Measurements from ENCODE around the gene CCDC77. TPM values are rescaled to one million over a fixed set of nuclear protein-coding genes. Genes with fewer than 3 reads are reported as not detected.

Gene CCDC77
- 4.9 and 5.1 TPM in 2 replicates for total RNA-seq

DNA sequence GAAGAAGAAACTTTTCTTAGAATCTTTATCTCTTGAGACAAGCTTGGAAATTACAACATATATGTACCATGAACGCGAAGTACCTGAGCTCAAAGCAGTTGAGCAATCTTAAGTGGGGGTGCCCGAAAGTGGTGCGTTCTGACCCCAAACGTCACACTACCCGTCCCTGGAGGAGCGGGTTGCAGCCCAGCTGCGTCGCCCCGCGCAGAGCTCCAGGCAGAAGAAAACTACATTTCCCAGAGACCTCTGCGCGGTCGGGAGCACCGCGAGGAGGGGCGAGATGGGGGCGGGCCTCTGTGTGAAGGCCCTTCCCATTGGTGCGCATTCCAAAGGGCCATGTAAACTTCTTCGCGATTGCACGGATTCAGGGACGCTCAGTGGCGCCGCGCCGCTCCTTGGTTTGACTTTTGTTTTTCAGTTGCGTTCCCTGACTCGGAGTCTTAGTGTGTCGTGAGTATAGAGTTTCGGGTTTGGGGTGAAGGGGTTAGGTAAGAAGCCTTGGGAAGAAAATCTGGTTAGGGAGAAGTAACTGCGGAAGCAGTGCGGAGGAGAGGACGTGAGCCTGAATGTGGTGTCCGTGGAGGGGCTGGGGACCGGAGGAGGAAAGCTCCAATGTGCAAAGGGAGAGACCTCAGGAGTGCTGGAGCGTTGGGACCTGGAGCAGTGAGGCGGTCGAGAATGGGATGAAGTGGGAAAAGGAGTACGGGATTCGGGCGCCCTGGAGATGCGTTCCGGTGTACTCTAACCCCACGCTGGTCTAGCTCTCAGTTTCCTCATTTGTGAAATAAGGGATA, at the start of gene CCDC77:
Gene CCDC77 (plus strand): TSS at position 410 of the 794 bp plus-strand sequence. CDS start 7,740 bp downstream, outside the sequence.

DNA sequence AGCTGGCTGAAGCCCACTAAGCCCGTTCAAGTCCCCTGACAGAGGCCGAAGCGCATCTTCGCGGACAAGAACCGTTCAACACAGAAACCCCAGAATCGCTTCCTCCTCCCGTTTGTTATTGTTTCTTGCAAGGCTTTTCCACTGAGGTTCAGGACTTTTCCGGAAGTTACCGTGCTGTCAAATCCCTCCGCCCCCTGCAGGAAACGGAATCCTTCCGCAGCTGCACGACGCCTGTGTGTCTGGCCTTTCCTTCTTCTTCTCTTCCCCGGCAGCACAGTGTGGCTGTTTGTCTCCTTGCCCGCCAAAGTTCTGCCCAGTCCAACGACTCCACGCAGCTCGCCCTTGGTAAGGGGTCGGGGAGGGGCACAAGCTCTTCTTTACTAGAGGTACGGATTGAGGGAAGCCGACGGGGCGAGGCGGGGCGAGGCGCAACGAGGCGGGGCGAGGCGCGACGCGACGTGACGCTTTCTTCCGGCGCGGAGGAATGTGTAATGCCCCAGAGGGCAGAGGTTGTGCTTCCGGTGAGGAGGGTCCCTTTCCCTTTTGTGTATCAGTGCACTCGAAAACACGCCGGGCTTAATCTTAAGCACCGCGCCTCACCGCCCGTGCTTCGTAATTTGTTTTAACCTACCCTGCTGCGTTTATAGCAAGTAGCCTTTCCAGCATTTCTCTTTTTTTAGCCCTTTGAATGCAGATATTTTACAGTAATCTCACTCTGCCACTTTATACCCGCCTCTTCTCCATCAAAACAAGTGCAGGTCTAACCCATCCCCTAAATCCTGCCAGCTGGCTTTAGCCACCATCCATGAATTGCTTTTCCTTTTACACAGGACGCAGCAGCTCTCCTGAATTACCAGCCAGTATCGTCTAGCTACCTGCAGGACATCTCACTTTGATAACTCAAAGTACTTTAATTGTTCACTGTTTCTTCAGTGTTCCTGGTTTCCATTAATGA, 12.0 kb upstream of the CCDC77 start, which contains the start of gene KDM5A:
Gene KDM5A (minus strand): TSS at position 179 of the 955 bp plus-strand sequence. CDS start 229 bp downstream, outside the sequence.

DNA sequence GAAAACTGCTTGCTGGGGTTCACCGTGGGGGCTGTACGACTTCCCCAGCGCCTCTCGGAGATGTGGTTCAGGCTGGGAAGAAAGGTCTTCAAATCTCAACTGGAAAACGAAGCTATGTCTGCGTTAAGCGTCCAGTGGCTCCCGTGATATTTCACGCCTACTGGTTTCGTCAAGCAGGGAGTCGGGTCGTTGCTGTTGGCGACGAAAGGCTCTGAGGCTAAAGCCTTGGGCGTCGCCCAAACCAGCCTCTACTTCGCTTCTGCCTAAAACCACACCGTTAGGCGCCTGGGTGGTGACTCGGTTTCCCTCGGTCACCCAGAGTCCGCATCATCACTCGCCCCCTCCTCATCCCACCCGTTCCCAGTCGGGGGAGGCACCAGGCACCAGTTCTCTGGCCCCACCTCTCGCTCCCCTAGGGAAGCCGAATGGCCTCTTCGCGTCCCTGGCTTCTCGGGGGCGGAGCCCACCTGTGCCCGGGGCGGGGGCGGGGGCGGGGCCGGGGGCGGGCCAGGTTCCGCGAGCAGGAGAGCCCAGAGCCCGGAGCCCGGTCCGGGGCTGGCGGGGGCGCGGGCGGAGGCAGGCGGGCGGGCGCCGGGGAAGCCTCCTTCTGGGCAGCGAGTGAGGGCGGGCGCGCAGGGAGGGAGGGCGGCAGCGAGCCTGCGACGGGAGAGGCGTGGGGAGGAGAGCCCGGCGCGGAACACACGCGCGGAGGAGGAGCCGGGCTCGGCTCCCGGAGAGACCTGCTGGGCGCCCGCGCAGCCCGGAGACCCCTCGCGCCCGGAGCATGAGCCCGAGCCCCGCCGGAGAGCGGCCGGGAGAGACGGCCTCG, 58.2 kb downstream of the CCDC77 start, which contains the start of gene B4GALNT3:
Gene B4GALNT3 (plus strand): TSS at position 510 of the 829 bp plus-strand sequence. CDS start 438 bp downstream, outside the sequence.

Other genes with a start within 250 kb of the CCDC77 start
- gene SLC6A12, start 187.5 kb upstream of the CCDC77 start, total RNA-seq = not detected in 2 replicates
- not detected in 2 replicates for gene SLC6A13, start 138.8 kb upstream of the CCDC77 start, total RNA-seq
- gene KDM5A, start 12.3 kb upstream of the CCDC77 start, total RNA-seq = 23.0 and 41.7 TPM in 2 replicates
- gene B4GALNT3, start 58.3 kb downstream of the CCDC77 start, total RNA-seq = 10.3 and 11.6 TPM in 2 replicates